Right renal pelvis (tissue), 4 donors: ENCODE results near the gene FHAD1. TPM values are rescaled to one million over a fixed set of nuclear protein-coding genes. Genes with fewer than 3 reads are reported as not detected.

Experiments used
- DNase-seq, 4 donors: peaks; one replicate each; pipeline ENCODE4 v3.0.0-alpha.2; 2013; ENCODE audit warnings: low read depth in 4 of 4, low spot score in 3 of 4, missing footprints in 1 of 4
- polyA plus RNA-seq, 4 donors: library from polyadenylated mRNA; unstranded; fragments of 120-200 nt; gene quantifications; one replicate each; pipeline ENCODE4 v1.2.1, GENCODE V29; 2013; ENCODE audit not compliant: insufficient read length in 4 of 4

The FHAD1 gene
- polyA plus RNA-seq, 4 donors = 2.8 to 3.9 (median 3.3) TPM

DNA sequence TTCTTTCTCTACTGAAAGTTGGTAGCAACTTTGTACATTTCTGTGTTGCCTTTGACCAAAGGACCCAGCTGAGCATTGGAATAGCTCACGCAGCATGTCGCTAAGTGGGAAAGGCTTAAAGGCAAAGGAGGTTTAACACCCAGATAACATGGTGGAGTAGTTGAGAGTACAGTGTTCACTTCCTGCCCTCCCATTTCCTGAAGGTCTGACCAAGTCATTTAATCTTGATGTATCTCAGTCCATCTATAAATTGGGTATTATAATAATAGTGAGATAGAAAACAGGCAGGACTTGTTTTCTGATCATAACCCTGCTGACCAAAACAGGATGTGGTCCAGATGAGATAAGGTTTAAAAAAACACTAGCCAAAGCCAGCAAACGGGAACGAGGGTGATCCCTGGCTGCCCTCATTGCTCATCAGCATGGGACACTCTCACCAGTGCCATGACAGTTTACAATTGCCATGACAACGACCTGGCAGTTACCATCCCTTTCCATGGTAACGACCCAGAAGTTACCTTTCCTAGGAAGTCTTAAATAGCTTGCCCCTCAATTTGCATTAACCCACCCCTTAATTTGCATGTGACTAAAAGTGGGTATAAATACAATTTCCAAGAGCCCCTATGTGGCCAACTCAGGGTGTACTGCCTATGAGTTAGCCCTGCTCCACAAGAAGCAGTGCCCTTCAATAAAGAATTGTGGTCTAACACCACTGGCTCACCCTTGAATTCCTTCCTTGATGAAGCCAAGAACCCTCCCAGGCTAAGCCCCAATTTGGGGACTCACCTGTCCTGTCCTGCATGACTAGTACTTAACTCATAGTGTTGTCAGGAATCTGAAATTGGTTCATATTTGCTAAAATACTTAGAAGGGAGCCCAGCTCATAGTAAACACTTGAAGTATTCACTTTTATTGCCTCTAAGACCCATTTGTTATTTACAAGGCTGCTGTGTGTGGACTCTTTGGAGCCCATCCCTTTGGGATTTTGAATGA lies 28.4 kb upstream of the FHAD1 start:
- no peak for DNase-seq

DNA sequence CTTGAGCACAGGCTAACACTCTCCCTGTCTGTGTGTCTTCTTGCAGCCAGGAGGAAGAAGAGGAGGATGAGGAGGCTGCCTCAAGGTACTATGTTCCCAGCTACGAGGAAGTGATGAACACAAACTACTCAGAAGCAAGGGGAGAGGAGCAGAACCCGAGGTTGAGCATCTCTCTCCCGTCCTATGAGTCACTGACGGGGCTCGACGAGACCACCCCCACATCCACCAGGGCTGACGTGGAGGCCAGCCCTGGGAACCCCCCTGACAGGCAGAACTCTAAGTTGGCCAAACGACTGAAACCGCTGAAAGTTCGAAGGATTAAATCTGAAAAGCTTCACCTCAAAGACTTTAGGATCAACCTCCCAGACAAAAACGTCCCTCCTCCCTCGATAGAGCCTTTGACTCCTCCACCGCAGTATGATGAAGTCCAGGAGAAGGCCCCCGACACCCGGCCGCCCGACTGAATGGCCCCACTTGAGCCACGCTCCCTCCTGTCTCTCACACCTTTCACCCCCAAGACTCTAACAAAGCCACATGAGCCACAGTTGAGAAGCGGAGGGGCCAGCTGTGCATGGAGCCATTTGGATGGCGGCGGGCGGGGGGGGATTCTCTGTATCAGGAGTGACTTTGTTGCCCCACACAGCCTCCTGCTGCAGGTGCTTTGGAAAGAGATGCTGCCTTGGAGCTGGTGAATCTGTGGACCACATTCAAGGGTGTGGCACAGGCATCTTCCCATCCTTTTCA lies 27.6 kb upstream of the FHAD1 start:
- DNase-seq = no peak

DNA sequence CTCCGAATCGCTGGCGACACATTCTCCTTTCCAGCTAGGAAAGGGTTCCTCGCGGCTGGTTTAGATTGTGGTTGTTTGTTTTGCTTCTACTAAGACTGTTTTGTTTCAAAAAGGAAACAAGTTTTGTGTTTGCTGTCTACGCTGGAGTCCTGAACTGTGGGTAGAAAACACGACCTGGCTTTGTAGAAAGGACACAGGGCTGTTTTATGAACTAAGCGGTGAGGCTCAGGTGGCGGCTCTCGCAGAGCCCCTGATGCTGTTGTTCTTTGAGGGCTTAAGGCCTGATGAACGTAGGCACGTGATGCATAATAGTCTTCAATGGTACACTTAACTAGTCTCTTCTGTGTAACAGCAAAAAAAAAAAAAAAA lies 27.0 kb upstream of the FHAD1 start:
- no peak for DNase-seq

DNA sequence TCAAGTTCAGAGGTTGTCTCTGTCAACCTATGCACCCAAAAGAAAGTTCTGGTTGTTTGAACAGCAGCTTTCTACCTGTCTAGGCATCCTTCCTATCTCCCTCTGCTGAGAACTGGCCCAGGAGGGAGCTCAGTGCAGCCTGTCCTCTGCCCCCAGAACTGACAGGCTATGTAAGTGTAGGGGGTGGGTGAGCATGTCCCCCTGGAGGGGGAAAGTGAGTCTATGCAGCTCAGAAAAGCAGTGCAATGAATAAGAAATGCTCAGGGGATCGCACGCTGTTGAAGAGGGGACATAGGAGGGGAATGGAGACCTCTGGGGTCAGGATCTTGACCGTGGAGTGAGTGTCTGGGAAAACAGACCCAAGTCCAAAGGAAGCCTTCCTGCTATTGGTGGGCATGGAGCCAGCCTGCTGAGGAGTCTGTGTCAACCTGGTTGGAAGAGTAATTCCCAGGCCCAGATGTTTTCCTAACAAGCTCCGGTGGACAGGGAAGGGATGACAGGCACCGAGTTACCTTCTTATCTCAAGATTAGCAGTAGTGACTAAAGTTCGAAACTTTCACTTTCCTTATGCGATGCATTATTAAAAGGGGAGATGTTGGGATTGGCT lies 26.1 kb upstream of the FHAD1 start:
- DNase-seq = no peak

DNA sequence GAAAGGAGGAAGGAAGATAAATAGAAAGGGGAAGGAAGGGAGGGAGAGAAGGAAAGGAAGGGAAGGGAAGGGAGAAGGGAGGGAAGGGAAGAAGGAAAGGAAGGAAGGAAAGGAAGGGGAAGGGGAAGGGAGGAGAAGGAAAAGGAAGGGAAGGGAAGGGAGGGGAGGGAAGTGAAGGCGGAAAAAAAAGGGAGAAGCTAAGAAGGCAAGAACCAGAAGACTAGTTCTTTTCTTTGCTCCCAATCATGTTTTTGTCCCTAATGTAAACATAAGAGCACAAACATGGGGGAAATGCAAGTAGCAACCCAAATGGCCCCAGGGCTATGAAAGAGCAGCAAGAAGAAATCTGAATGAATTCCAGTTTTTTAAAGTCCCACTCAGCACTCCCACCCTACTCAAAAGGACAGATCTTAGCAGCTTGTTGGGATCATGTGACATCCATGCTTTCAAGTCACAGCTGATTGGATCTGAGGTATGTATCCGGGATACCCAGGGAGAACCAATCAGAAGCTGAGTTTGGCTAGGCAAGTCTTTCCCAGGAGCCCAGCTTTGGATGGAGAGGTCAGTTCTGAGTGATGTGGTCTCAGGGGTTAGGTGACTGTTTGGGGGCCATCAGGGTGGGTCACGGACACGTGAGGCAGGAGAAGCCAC lies 24.2 kb upstream of the FHAD1 start:
- DNase-seq = no peak

DNA sequence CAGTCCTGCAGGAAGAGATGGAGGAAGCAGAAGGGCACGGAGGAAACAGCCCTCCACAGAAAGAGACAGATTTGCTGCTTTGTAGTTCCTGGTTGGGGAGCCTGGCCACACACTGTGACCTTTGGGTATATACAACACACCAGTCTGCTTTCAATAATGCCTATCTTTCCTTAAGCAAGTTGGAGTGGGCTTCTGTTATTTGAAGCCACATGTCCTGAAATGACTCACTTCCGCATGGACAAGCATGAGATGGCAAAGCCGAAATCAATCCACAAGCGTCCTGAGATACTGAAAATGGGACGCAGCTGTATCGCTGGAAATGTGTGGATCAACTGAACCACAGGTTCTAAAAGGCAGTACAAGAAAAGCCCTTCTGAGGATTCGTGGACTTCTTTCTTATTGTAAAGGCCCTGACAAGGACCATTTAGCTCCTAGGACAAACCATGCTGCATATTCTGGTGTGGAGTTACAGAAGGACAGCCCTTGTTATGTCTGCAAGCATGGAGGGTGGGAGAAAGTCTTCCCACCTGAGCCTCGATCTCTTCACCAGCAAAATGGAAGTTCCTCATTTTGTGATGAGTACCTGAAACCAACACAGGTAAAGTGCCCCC lies 22.7 kb upstream of the FHAD1 start:
- DNase-seq = no peak

DNA sequence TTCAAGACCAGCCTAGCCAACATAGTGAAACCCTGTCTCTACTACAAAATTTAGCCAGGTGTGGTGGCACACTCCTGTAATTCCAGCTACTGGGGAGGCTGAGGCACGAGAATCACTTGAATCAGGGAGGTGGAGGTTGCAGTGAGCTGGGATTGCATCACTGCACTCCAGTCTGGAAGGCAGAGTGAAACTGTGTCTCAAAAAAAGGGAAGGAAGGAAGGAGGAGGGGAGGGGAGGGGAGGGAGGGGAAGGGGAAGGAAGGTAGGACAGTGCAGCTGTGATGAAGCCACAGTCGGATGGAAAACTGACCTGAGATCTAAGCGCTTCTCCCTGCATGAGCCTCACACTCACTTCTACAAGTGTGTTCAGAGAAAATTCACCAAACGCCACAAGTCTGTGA lies 22.0 kb upstream of the FHAD1 start:
- no peak for DNase-seq

DNA sequence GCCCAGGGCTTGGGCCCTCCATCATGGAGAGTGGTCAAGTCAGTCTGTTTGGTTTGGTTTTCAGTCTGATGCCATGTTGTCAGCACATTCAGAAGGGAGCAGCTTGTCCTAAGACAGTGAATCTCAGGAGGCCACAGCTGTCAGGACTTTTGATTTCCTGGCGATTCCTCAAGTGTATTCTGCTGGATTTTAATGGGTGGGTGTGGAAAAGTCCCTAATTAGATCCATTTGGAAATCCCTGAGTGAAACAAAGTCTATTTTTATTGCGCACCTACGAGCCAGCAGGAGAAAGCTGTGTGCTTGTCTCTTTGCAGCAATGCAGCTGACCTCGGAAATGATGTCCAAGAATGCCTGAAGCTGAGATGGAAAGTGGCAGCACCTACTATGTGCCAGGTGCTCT lies 21.6 kb upstream of the FHAD1 start:
- DNase-seq = no peak

DNA sequence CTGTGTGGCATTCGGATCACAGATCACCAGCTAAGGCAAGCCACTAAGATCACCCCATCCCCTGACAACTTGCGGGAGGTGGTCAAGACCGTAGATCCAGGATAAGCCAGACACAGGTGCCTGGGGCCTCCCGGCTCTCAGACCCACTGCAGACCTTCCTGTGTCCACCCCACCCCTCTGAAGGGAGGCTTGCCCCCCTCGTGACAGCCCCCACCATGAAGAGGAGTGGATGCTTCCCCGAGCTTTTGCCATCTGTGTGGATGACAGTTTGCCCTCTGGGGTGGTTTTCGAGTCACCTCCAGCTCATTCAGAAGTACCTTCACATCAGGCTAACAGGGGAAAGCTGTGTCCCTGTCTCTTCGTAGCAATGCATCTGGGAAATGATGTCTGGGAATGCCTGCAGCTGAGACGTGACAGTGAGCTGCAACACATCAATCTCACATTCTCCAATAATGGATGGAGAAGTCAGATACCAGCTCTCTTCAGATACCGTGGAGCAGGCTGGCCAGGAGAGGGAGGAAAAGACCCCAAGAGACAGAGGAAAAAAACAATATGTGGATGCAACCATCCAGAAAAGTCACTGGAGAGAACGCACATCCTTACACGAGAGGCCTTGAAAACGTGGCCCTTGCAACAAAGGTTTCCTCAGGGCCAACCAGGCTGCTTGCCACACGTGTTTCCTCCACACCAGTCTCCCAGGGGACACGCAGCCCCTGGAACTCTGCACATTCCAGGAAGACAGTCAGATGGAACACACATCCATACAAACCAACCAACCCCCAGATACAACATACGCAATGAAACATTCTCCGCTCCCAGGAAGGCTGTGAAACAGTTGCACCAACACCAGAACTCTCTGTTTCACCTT lies 20.4 kb upstream of the FHAD1 start:
- no peak for DNase-seq

DNA sequence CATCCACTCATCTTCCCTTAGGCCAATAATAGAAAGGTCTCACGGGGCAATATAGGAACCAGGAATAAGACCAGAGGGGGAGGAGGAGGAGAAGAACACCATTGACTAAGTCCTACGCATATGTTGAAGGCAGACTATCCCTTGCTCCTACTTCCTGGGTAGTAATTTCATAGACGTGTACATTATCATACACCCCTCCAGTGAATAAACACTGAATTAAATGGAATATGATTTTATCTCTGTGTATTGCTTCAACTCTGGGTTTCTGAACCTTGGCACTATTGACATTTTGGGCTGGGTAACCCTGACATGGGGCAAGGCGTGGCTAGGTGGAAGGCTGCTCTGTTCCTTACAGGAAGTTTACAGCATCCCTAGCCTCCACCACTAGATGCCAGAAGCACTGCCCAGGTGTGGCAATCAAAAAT lies 17.3 kb upstream of the FHAD1 start:
- no peak for DNase-seq

DNA sequence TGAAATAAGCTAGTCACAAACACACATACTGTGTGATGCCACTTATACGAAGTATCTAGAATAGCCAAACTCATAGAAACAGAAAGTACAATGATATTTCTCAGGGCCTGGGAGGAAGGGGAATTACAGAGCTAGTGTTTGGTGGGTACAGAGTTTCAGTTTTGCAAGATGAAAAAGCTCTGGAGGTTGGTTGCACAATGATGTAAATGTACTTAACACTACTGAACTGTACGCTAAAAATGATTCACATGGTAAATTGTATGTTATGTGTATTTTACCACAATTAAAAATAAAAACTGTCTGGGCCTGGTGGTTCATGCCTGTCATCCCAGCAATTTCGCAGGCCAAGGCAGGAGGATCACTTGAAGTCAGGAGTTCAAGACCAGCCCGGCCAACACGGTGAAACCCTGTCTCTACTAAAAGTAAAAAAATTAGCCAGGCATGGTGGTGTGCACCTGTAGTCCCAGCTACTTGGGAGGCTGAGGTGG lies 15.3 kb upstream of the FHAD1 start:
- no peak for DNase-seq

DNA sequence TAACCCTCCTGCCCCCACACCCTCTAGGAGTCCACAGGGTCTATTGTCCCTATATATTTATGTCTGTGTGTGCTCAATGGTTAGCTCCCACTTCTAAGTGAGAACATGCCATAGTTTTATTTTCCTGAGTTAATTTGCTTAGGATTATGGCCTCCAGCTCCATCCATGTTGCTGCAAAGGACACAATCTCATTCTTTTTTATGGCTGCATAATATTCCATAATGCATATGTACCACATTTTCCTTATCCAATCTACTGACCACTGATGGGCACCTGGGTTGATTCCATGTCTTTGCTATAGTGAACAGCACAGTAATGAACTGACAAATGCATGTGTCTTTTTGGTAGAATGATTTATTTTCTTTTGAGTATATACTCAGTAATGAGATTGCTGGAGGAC lies 13.3 kb upstream of the FHAD1 start:
- no peak for DNase-seq

DNA sequence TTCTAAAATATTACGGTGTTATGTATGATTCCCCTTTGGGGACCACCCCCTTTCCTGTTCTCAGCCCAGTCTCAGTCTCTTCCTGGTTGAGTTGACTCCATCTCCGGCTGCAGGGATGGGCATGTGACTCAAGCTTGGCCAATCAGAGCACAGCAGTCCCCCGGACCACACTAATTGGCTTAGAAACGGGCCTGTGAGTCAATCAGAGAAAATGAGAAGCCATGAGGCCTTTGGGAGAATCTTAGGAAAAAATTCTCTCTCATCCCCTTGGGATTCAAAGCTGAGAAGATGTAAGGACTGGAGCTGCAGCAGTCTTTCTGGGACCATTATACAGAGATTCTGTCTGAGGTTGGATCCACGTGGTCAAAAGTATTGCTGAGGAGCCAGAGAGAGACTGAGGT lies 10.7 kb upstream of the FHAD1 start:
- no peak for DNase-seq

DNA sequence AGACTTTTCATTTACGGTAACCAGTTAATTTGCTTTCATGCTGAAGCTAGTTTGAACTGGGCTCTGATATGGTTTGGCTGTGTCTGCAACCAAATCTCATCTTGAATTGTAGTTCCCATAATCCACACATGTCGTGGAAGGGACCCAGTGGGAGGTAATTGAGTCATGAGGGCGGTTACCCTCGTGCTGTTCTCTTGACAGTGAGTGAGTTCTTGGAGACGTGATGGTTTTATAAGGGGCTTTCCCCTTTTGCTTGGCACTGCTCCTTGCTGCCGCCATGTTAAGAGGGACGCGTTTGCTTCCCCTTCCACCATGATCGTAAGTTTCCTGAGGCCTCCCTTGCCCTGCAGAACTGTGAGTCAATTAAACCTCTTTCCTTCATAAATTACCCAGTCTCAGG lies 10.3 kb upstream of the FHAD1 start:
- no peak for DNase-seq

DNA sequence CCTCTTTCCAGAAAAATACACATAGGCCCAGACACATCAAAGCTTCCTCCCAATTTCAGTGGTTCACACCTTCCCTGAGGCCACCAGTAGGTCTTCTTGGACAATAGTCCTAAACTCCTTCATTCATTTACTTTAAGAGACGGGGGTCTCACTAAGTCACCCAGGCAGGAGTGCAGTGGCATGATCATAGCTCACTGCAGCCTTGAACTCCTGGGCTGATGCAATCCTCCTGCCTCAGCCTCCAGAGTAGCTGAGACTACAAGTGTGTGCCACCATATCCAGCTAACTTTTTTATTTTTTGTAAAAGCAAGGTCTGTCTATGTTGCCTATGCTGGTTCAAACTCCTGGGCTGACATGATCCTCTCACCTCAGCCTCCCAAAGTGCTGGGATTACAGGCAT lies 8.2 kb upstream of the FHAD1 start:
- DNase-seq = no peak

DNA sequence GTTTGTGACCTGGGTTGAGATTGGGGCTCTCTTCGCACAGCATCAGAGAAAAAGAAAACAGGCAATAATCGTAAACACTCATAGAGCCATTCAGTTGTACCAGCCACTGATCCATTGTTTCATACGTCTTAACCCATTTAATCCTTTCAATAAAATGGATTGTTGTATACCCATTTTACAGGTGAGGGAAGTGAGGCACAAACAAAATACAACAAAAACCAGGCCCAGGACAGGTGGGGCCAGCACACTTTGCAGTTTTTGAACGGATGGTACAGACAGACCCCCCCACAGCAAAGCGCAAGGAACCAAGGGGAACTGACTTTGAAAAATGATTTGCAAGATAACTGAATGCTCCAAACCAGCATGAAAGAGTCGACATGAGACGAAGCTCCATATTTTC lies 4.3 kb upstream of the FHAD1 start:
- DNase-seq = no peak

DNA sequence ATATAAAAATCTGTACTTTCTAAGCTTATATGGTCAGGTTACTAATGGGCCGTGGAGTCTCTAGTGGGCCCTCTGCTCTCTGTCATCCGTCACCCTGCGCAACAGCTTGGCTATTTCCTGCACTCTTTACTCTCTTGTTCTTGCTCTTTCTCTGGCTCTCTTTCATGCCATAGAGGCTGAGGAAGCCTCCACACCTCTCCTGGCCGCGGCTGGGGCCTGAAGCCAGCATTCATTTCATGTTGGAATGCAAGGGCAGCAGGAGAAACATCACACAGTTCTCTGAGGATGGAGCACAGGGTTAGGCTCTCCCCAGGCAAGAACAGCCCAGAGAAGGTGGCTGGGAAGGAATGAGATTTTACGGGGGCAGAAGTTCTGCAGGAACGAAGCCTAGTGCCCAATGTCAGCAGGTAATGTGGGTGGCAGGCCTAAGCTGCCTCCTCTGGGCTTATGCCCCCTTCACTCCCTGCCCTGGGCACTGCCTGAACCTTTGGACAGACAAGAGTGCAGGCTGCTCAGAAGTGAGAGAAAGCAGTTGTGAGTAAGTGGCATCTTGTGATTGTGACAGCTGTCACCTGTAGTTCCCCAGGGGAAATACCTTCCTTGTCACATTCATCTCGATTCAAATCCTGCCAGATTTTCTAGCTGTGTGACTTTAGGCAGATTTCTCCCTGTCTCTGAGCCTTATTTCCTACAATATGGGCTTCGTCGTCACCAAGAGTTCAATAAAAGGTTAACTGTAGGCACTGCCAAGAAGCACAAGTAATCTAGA lies 3.6 kb upstream of the FHAD1 start:
- no peak for DNase-seq

DNA sequence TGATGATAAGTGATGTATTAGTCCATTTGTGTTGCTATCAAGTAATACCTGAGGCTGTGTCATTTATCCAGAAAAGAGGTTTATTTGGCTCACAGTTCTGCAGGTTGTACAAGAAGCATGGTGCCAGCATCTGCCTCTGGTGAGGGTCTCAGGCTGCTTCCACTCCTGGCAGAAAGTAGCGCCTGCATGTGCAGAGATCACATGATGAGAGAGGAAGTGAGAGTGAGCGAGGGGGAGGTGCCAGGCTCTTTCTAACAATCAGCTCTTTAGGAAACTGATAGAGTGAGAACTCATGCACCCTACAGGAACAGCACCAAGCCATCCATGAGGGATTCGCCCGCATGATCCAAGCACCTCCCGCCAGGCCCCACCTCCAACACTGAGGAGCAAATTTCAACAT lies 2.2 kb upstream of the FHAD1 start:
- DNase-seq = no peak
